ENCODE measurements around the gene KCNG1. TPM values are rescaled to one million over a fixed set of nuclear protein-coding genes. Genes with fewer than 3 reads are reported as not detected.

Gene KCNG1
- polyA plus RNA-seq, 1 donor from 2014 or later = 1.7 TPM

DNA sequence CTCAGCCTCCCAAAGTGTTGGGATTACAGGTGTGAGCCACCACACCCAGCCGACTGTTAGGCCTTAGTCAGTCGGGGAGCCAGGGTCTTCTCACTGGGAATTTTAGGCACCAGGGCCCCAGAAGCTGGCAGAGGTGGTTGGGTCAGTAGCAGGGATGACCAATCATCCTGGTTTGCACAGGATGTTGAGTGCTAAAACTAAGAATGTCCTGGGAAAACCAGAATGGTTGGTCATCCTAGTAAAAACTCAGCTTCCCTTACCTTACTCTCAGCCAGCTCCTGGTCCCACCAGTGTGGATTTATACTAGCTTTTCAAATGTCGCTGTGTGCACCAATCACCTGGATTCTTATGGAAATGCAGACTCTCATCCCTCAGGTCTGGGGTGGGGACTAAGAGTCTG, 31.8 kb downstream of the KCNG1 start:
- Histone ChIP-seq H3K9me3 (ENCODE audit: low read length) (no peaks in the 10 kb centered on the region), H4K20me1 (ENCODE audit: insufficient read depth) (no peaks in the 10 kb centered on the region), H3K4me3 (ENCODE audit: low read length) (no peak overlapping the region), H2AFZ (ENCODE audit: low read depth, low read length) (no peak overlapping the region), H3K9ac (ENCODE audit: low read length) (no peak overlapping the region), H3K36me3 (ENCODE audit: insufficient read depth, low read length) (no peaks in the 10 kb centered on the region), H3K79me2 (replicated peaks; ENCODE audit: insufficient read depth, low read length) (no peaks in the 10 kb centered on the region), H3K4me2 (ENCODE audit: low read length) (no peak overlapping the region), H3K27ac (ENCODE audit: low read length) (no peak overlapping the region), H3K27me3 (ENCODE audit: insufficient read depth, low read depth, low read length) (no peaks in the 10 kb centered on the region), H3K9me2 (ENCODE audit: insufficient read depth, low read length) (no peaks in the 10 kb centered on the region), H3F3A (ENCODE audit: insufficient read depth, low read length, poor library complexity, severe bottlenecking) (no peaks in the 10 kb centered on the region)
- no peak for TF ChIP-seq TAF1 (IDR thresholded peaks at IDR 0.05; ENCODE audit: low read depth)
- no peak for TF ChIP-seq MXI1 (conservative IDR thresholded peaks at IDR 0.05; ENCODE audit: poor library complexity, severe bottlenecking)
- TF ChIP-seq, protein P1, sequence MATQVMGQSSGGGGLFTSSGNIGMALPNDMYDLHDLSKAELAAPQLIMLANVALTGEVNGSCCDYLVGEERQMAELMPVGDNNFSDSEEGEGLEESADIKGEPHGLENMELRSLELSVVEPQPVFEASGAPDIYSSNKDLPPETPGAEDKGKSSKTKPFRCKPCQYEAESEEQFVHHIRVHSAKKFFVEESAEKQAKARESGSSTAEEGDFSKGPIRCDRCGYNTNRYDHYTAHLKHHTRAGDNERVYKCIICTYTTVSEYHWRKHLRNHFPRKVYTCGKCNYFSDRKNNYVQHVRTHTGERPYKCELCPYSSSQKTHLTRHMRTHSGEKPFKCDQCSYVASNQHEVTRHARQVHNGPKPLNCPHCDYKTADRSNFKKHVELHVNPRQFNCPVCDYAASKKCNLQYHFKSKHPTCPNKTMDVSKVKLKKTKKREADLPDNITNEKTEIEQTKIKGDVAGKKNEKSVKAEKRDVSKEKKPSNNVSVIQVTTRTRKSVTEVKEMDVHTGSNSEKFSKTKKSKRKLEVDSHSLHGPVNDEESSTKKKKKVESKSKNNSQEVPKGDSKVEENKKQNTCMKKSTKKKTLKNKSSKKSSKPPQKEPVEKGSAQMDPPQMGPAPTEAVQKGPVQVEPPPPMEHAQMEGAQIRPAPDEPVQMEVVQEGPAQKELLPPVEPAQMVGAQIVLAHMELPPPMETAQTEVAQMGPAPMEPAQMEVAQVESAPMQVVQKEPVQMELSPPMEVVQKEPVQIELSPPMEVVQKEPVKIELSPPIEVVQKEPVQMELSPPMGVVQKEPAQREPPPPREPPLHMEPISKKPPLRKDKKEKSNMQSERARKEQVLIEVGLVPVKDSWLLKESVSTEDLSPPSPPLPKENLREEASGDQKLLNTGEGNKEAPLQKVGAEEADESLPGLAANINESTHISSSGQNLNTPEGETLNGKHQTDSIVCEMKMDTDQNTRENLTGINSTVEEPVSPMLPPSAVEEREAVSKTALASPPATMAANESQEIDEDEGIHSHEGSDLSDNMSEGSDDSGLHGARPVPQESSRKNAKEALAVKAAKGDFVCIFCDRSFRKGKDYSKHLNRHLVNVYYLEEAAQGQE (IDR thresholded peaks at IDR 0.05; ENCODE audit: borderline replicate concordance) = no peak
- TF ChIP-seq EZH2 (IDR thresholded peaks at IDR 0.05; ENCODE audit: borderline replicate concordance, insufficient read depth, low read length, poor library complexity, severe bottlenecking) = no peak
- TF ChIP-seq, protein P2, sequence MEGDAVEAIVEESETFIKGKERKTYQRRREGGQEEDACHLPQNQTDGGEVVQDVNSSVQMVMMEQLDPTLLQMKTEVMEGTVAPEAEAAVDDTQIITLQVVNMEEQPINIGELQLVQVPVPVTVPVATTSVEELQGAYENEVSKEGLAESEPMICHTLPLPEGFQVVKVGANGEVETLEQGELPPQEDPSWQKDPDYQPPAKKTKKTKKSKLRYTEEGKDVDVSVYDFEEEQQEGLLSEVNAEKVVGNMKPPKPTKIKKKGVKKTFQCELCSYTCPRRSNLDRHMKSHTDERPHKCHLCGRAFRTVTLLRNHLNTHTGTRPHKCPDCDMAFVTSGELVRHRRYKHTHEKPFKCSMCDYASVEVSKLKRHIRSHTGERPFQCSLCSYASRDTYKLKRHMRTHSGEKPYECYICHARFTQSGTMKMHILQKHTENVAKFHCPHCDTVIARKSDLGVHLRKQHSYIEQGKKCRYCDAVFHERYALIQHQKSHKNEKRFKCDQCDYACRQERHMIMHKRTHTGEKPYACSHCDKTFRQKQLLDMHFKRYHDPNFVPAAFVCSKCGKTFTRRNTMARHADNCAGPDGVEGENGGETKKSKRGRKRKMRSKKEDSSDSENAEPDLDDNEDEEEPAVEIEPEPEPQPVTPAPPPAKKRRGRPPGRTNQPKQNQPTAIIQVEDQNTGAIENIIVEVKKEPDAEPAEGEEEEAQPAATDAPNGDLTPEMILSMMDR (IDR thresholded peaks at IDR 0.05; ENCODE audit: poor library complexity, severe bottlenecking) = no peak
- TF ChIP-seq SMC3 (conservative IDR thresholded peaks at IDR 0.05; ENCODE audit: poor library complexity) = no peak
- TF ChIP-seq EP300 (conservative IDR thresholded peaks at IDR 0.05; ENCODE audit: poor library complexity, severe bottlenecking) = no peak
- no peak for TF ChIP-seq POLR2AphosphoS5 (IDR thresholded peaks at IDR 0.05)
- TF ChIP-seq RAD21 (conservative IDR thresholded peaks at IDR 0.05) = no peak

DNA sequence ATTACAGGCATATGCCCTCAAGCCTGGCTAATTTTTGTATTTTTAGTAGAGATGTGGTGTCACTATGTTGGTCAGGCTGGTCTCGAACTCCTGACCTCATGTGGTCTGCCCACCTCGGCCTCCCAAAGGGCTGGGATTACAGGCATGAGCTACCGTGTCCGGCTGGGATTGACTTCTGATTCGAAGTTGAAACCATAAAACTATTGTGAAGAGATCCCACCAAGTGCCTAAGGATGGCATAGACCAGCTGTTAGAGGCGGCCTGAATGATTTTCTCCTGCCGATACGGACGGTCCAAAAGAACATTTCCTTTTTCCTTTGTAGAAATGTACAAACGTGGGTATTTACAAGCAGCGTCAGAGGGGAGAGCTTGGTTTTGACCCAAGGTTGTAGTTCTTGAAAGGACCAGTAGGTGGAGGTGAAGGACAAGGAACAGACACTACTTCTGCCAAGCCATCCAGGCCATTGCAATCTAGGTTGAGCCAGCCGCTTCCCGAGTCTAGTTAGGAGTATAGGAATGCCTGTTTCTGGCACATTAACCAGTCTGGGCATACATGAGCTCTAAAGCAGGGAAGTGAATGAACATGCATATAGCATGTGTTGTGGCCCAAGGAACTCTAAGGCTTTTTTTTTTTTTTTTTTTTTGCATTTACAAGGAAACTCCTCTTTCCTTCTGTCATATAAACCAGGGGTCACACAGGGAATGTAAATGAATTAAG, 35.3 kb downstream of the KCNG1 start:
- H3F3A ChIP-seq (ENCODE audit: insufficient read depth, low read length, poor library complexity, severe bottlenecking) = no peaks in the 10 kb centered on the region
- no peaks in the 10 kb centered on the region for H3K9me3 ChIP-seq (ENCODE audit: low read length)
- H3K4me2 ChIP-seq (ENCODE audit: low read length) = no peak overlapping the region
- H3K27ac ChIP-seq (ENCODE audit: low read length) = no peak overlapping the region
- no peak overlapping the region for H3K9ac ChIP-seq (ENCODE audit: low read length)
- H3K4me3 ChIP-seq (ENCODE audit: low read length) = no peak overlapping the region
- H3K27me3 ChIP-seq (ENCODE audit: insufficient read depth, low read depth, low read length) = no peaks in the 10 kb centered on the region
- no peaks in the 10 kb centered on the region for H3K79me2 ChIP-seq (replicated peaks; ENCODE audit: insufficient read depth, low read length)
- H4K20me1 ChIP-seq (ENCODE audit: insufficient read depth) = no peaks in the 10 kb centered on the region
- H2AFZ ChIP-seq (ENCODE audit: low read depth, low read length) = no peak overlapping the region
- no peaks in the 10 kb centered on the region for H3K9me2 ChIP-seq (ENCODE audit: insufficient read depth, low read length)
- no peak for TF ChIP-seq POLR2AphosphoS5 (IDR thresholded peaks at IDR 0.05)
- TF ChIP-seq RAD21 (conservative IDR thresholded peaks at IDR 0.05) = peak; percentile 99
- TF ChIP-seq SMC3 (conservative IDR thresholded peaks at IDR 0.05; ENCODE audit: poor library complexity) = peak; percentile 99
- TF ChIP-seq, protein P2 (IDR thresholded peaks at IDR 0.05; ENCODE audit: poor library complexity, severe bottlenecking) = peak; percentile 96
- TF ChIP-seq MXI1 (conservative IDR thresholded peaks at IDR 0.05; ENCODE audit: poor library complexity, severe bottlenecking) = no peak
- TF ChIP-seq EZH2 (IDR thresholded peaks at IDR 0.05; ENCODE audit: borderline replicate concordance, insufficient read depth, low read length, poor library complexity, severe bottlenecking) = no peak
- H3K36me3 ChIP-seq (ENCODE audit: insufficient read depth, low read length) = no peaks in the 10 kb centered on the region

Data from neural cell (in vitro differentiated cells).